ENCODE results near the gene LLGL2.
"Not testable (repeated sequence)": the region's sequence is repeated elsewhere in the genome, so short reads cannot be mapped to it uniquely, and the experiment has no call there.

LLGL2 gene

DNA sequence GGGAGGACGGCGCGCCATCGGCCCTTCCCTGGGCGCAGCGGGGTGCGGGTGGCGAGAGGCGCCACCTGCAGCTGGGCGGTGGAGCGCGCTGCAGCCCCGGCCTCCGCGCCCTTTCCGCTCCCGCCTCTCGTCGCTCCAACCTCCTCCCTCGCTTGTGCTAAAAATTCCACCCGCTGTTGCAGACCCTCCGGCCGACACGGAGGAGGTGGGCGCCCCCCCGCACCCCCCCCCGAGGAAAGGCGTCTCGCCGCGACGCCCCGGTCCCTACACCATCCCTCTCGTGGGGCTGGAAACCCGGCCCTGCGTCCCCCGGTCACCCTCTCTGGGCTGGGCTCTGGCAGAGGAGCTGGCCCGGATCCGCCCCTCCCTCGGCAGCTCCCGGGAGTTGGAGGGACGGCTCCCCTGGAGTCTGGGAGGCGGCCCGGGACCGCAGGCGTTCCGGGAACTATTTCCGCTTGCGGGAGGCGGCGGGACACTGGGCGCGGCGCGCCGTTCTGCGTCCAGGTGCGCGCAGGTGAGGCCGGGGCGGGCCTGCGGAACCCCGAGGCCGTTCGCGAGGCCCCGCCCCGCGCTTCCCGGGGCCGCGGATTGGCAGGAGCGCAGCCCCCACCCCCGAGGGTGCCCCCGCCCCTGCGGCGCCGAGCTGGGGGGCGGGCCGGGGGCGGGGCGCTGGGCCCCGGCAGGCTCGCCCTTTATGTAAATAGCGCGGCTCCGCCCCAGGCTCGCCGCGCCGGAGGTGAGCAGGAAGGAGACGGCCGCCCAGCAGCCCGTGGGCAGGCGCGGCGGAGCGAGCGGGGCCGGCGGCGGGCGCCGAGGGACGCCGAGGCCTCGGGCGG is at the start of gene LLGL2:
Gene LLGL2, plus strand, starts transcription at position 728 of the 836 bp plus-strand sequence. CDS start 17,730 bp downstream, outside the sequence.
- peak; percentile 64 for TF ChIP-seq CTCF (IDR thresholded peaks at IDR 0.05; ENCODE audit: extremely low read depth, insufficient read depth, missing control alignments)
- in situ Hi-C loops (cut with MboI; ENCODE audit: low pct_unique_long_range_greater_than_20kb, low sequenced_read_pairs, unreplicated experiment): no loop called here
- DNase-seq (ENCODE audit: low spot score): peak; percentile 98

DNA sequence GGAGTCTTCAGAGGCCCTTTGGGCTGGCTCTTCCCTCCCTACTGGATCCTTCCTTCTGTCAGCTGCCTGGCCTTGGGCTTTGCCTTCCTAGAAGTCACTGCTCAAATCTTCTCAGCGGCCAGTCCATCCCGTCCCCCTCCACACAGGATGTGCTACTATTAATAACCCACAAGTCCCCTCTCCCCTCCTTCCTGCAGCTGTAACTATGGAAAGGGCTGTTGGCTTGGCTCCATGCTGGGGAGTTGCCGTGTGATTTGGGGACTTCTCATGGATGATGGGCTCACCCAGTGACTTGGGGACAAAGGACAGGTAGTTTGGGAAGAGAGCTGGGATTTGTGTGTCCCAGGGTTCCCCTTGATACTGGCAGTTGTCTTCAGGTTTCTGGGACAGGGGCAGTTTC is 49.6 kb upstream of the LLGL2 start:
- TF ChIP-seq CTCF (IDR thresholded peaks at IDR 0.05; ENCODE audit: extremely low read depth, insufficient read depth, missing control alignments): no peak
- in situ Hi-C loops (cut with MboI; ENCODE audit: low pct_unique_long_range_greater_than_20kb, low sequenced_read_pairs, unreplicated experiment): no loop called here
- DNase-seq (ENCODE audit: low spot score): no peak

DNA sequence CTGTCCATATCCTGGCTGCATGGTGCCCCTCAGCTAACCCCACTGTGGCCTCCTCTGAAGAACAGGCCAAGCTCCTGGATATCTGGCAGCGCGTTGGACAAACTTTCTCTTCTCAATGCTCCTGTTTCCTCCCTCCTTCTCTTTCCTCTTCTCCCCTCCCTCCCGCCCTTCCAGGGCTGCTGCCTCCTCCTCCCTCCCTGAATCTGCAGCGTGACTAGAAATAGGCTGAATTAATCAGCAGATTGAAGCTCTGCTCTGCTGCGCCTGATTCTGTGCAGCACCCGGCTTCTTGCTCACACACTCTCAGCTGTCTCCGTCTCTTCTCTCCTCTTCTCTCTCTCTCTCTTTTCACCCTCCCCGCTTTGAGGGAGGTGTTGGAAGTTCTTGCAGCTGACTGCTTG is 49.2 kb upstream of the LLGL2 start:
- no peak for DNase-seq (ENCODE audit: low spot score)
- no peak for TF ChIP-seq CTCF (IDR thresholded peaks at IDR 0.05; ENCODE audit: extremely low read depth, insufficient read depth, missing control alignments)
- in situ Hi-C loops (cut with MboI; ENCODE audit: low pct_unique_long_range_greater_than_20kb, low sequenced_read_pairs, unreplicated experiment): no loop called here

DNA sequence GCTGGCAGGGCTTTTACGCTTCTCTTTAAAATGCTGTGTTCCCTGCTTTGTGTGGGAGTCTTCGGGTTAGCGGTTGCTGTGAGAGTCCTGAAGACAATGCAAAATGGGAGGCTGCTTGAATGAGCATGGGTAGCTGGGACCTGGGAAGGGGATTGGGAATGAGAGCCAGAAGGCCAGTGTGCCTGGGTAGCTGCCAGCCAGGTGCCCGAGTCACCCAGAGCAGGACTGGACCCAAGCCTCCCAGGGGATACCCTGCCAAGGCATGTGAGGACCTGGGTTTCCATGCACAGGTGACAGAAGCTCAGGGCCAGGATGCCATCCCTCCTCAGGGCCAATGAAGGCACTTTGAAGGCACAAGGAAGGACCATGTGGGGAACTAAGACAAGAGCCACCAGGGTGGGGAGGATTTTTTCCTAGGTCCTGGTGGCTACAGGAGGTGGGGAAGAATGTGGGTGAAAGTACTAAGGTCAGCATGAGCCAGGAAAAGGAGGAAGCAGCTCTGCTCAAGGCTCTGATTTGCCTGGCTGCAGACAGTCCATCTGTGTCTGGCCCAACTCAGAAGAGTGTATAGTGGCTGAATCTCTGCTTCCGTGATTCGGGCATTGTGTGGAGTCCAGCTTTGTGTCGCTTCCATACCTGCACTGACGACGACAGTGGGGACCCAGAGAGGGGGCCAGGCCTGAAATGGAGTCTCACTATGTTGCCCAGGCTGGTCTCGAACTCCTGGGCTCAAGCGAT is 48.6 kb upstream of the LLGL2 start:
- in situ Hi-C loops (cut with MboI; ENCODE audit: low pct_unique_long_range_greater_than_20kb, low sequenced_read_pairs, unreplicated experiment): no loop called here
- no peak for DNase-seq (ENCODE audit: low spot score)
- no peak for TF ChIP-seq CTCF (IDR thresholded peaks at IDR 0.05; ENCODE audit: extremely low read depth, insufficient read depth, missing control alignments)

DNA sequence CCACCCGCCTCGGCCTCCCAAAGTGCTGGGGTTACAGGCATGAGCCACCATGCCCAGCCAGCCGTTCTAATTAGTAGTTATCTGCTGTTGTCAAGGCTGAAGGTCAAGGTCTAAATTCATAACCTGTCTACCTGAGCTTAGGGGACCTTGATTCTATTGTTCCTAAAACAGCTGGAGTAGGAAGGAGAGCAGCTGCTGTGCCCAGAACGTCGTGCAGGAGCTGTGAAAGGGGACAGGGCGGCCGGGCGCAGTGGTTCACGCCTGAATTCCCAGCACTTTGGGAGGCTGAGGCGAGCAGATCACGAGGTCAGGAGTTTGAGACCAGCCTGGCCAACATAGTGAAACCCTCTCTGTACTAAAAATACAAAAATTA is 48.0 kb upstream of the LLGL2 start:
- in situ Hi-C loops (cut with MboI; ENCODE audit: low pct_unique_long_range_greater_than_20kb, low sequenced_read_pairs, unreplicated experiment): not testable (repeated sequence)

DNA sequence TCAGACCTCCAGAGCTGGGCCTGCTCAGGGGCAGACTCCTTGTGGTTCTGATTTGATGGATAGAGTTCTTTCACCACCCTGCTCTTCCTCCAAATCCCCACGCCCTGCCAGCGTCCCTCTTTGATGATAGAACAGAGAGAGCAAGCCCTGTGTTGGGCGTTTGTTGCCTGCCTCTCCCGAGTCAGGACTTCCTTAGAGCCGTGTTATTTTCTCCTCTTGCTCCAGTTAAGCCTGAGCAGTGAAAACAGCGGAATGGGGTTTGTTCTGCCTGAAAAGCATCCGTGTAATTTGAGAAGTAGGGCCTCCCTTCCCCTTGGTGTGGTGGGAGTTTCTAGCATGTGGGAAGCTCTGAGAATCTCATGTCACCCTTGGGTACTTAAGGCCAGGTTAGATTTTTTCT is 47.0 kb upstream of the LLGL2 start:
- DNase-seq (ENCODE audit: low spot score): no peak
- no peak for TF ChIP-seq CTCF (IDR thresholded peaks at IDR 0.05; ENCODE audit: extremely low read depth, insufficient read depth, missing control alignments)
- in situ Hi-C loops (cut with MboI; ENCODE audit: low pct_unique_long_range_greater_than_20kb, low sequenced_read_pairs, unreplicated experiment): no loop called here

More for the DNA sequence above, 48.0 kb upstream of the LLGL2 start:
- DNase-seq (ENCODE audit: low spot score): not testable (repeated sequence)

GRCh38 chr17:75480281-75480680 is 45.2 kb upstream of the LLGL2 start:
- no peak for DNase-seq (ENCODE audit: low spot score)
- in situ Hi-C loops (cut with MboI; ENCODE audit: low pct_unique_long_range_greater_than_20kb, low sequenced_read_pairs, unreplicated experiment): no loop called here
- TF ChIP-seq CTCF (IDR thresholded peaks at IDR 0.05; ENCODE audit: extremely low read depth, insufficient read depth, missing control alignments): no peak
